B cell (primary cell): ENCODE measurements around the gene SCARB1. TPM values are rescaled to one million over a fixed set of nuclear protein-coding genes. Genes with fewer than 3 reads are reported as not detected.

Experiments
- ATAC-seq: fragments of 200-7000 bp; cut with Tn5 transposase; one replicate; pipeline ENCODE4 v1.10.0; 2021; ENCODE audit warnings: low read depth, mild to moderate bottlenecking, moderate number of reproducible peaks, moderate library complexity
- CTCF ChIA-PET: fragments of 350-600 bp; sonication (Branson Sonifier 250); formaldehyde crosslinking; loops from one replicate; lab custom pipeline; 2021; ENCODE audit warnings: antibody characterized with exemption, inconsistent platforms; lab: Charles Lee
- POLR2A ChIA-PET: fragments of 350-600 bp; sonication (Branson Sonifier 250); formaldehyde crosslinking; loops from one replicate; lab custom pipeline; 2021; ENCODE audit warnings: antibody characterized with exemption; lab: Charles Lee
- DNase-seq: peaks from one replicate; pipeline ENCODE4 v3.0.0; 2013
- H2AFZ ChIP-seq: 2 replicates; pipeline ENCODE4 v1.6.1; 2012; ENCODE audit warnings: mild to moderate bottlenecking, low read depth, low read length; ENCODE audit not compliant: insufficient read depth, poor library complexity, severe bottlenecking
- H3K27ac ChIP-seq, 2 donors: 1 replicate in 1 of 2; 2 replicates in 1 of 2; pipeline ENCODE4 v1.5.1; 2012 to 2013; ENCODE audit warnings: low read length in 2 of 2, mild to moderate bottlenecking in 2 of 2, moderate library complexity in 1 of 2
- H3K27me3 ChIP-seq, 4 experiments: fragments of 200-600 bp in 1 of 4; sonication (generic) in 1 of 4; replicated peaks in 1 of 4; 1 replicate in 2 of 4; 2 replicates in 2 of 4; pipeline versions ENCODE4 v1.6.1 to v1.7.0; 2013 to 2016; ENCODE audit warnings: low read length in 3 of 4, mild to moderate bottlenecking in 2 of 4, mixed read lengths in 1 of 4, moderate library complexity in 1 of 4; ENCODE audit not compliant: insufficient read depth in 4 of 4, control insufficient read depth in 3 of 4; ENCODE audit errors: control extremely low read depth in 1 of 4
- H3K36me3 ChIP-seq, 2 experiments: replicated peaks in 1 of 2; 1 replicate in 1 of 2; 2 replicates in 1 of 2; pipeline versions ENCODE4 v1.6.1 to v1.7.1; 2013; ENCODE audit warnings: low read length in 1 of 2; ENCODE audit not compliant: insufficient read depth in 2 of 2, control insufficient read depth in 1 of 2; ENCODE audit errors: control extremely low read depth in 1 of 2, extremely low read depth in 1 of 2
- H3K4me1 ChIP-seq, 2 donors: fragments of 200-600 bp in 1 of 2; sonication (generic) in 1 of 2; 1 replicate in 1 of 2; 2 replicates in 1 of 2; pipeline versions ENCODE4 v1.5.1 to v1.6.1; 2013 to 2017; ENCODE audit warnings: low read length in 2 of 2; ENCODE audit not compliant: control insufficient read depth in 2 of 2, insufficient read depth in 2 of 2
- H3K4me2 ChIP-seq: replicated peaks from 2 replicates; pipeline ENCODE3; 2012; ENCODE audit warnings: mild to moderate bottlenecking, low read depth, low read length; ENCODE audit not compliant: poor library complexity, severe bottlenecking
- H3K4me3 ChIP-seq, 5 experiments: fragments of 200-600 bp in 1 of 5; sonication (generic) in 1 of 5; 1 replicate in 3 of 5; 2 replicates in 2 of 5; pipeline versions ENCODE4 v1.5.1 to v1.7.0; 2011 to 2016; ENCODE audit warnings: low read length in 4 of 5, mild to moderate bottlenecking in 4 of 5, low read depth in 2 of 5, control low read depth in 1 of 5, moderate library complexity in 1 of 5; ENCODE audit not compliant: insufficient read depth in 1 of 5; ENCODE audit errors: control extremely low read depth in 1 of 5, extremely low read depth in 1 of 5
- H3K79me2 ChIP-seq: fragments of 200-600 bp; sonication (generic); one replicate; pipeline ENCODE4 v1.6.0; 2016; ENCODE audit warnings: low read length; ENCODE audit not compliant: control insufficient read depth, insufficient read depth
- H3K9ac ChIP-seq: fragments of 200-600 bp; sonication (generic); 2 replicates; pipeline ENCODE4 v1.6.1; 2017; ENCODE audit warnings: mild to moderate bottlenecking, low read length, moderate library complexity
- H3K9me3 ChIP-seq, 3 donors: one replicate each; pipeline versions ENCODE4 v1.6.1 to v1.7.1; 2013; ENCODE audit warnings: low read length in 2 of 3; ENCODE audit not compliant: control insufficient read depth in 2 of 3, insufficient read depth in 1 of 3; ENCODE audit errors: control extremely low read depth in 1 of 3
- H4K20me1 ChIP-seq: 2 replicates; pipeline ENCODE4 v1.6.0; 2012; ENCODE audit warnings: mild to moderate bottlenecking, low read length; ENCODE audit not compliant: insufficient read depth, control insufficient read depth, poor library complexity, severe bottlenecking
- H3K27ac Mint-ChIP-seq: one replicate; pipeline ENCODE4 v1.8.0; 2021; ENCODE audit warnings: mixed read lengths
- H3K27me3 Mint-ChIP-seq: one replicate; pipeline ENCODE4 v1.8.0; 2021; ENCODE audit warnings: mixed read lengths
- H3K4me1 Mint-ChIP-seq: one replicate; pipeline ENCODE4 v1.8.0; 2021; ENCODE audit warnings: mixed read lengths
- H3K4me3 Mint-ChIP-seq: one replicate; pipeline ENCODE4 v1.8.0; 2021; ENCODE audit warnings: mixed read lengths
- H3K9me3 Mint-ChIP-seq: one replicate; pipeline ENCODE4 v1.8.0; 2022; ENCODE audit warnings: mixed read lengths; ENCODE audit not compliant: insufficient read depth
- EZH2 ChIP-seq: IDR thresholded peaks from 2 replicates; pipeline ENCODE4 v1.6.1; 2012; ENCODE audit warnings: borderline replicate concordance, low read depth, mild to moderate bottlenecking, moderate library complexity, low read length; ENCODE audit not compliant: insufficient read depth, poor library complexity, severe bottlenecking
- WGBS: methylation state at CpG from one replicate; pipeline ENCODE4 v1.1.5; 2013; ENCODE audit warnings: missing lambda C conversion rate; ENCODE audit not compliant: insufficient coverage; 5-methylcytosine and 5-hydroxymethylcytosine counted together
- intact Hi-C: fragments of 100-400 bp; cut with micrococcal nuclease; formaldehyde crosslinking; loops from one replicate; pipeline ENCODE4 v1.10.0; 2022
- polyA plus RNA-seq: library from polyadenylated mRNA; depleted of rRNA; stranded (reverse); fragments of >200 nt; gene quantifications from 2 replicates; pipeline ENCODE4 v1.2.3, GENCODE V29; 2012
- total RNA-seq, 2 donors: library from RNA; stranded (reverse); fragments of 120-200 nt in 1 of 2; gene quantifications; 1 replicate in 1 of 2; 2 replicates in 1 of 2; pipeline versions ENCODE4 v1.2.3 to v1.2.4, GENCODE V29; 2013 to 2022
- TF ChIP-seq, protein P1 (sequence below): fragments of 200-600 bp; IDR thresholded peaks from one replicate; pipeline ENCODE4 v1.8.0; 2022; ENCODE audit warnings: antibody characterized with exemption, mild to moderate bottlenecking

The SCARB1 gene
- total and polyA plus RNA-seq, 2 donors (not counting 1 experiment from before 2014, with no cell fraction given), result 26.8 to 30.7 TPM

DNA sequence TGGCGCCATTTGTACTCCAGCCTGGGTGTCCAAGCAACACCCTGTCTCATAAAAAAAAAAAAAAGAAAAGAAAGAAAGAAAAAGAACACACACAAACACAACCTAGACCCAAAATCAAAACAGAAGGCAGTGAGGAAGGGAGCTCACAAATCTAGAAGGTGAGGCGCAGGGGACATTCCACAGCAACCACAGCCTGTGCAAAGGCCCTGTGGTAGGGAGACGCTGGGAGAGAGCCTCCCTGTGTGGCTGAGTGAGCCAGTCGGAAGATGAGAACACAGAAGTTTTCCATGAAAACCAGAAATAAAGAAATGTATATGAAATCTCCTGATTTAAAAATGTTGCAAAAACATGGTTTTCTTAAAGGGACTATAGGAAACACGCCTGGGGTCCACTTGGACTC is 44.6 kb downstream of the SCARB1 start:
- Mint-ChIP-seq H3K9me3 (no peaks in the 10 kb centered on the region), H3K4me1 (no peaks in the 10 kb centered on the region), H3K4me3 (no peak overlapping the region), H3K27me3 (no peaks in the 10 kb centered on the region), H3K27ac (no peak overlapping the region)
- WGBS, result 75% methylated on average over 2 of the region's 5 CpGs
- Histone ChIP-seq H3K4me2 (no peak overlapping the region), H3K27ac (no peak overlapping the region), H3K9ac (no peak overlapping the region), H3K4me1 (no peaks in the 10 kb centered on the region), H3K27me3 (no peaks in the 10 kb centered on the region), H3K79me2 (peaks cover 44% of the 10 kb centered on the region), H2AFZ (no peak overlapping the region), H3K9me3 (no peaks in the 10 kb centered on the region), H4K20me1 (no peaks in the 10 kb centered on the region), H3K36me3 (peaks cover 1 to 5% of the 10 kb centered on the region in 2 experiments), H3K4me3 (no peak overlapping the region)
- intact Hi-C loops, result no loop called here
- DNase-seq, result no peak
- POLR2A ChIA-PET, result no interaction called here
- TF ChIP-seq, protein P1, sequence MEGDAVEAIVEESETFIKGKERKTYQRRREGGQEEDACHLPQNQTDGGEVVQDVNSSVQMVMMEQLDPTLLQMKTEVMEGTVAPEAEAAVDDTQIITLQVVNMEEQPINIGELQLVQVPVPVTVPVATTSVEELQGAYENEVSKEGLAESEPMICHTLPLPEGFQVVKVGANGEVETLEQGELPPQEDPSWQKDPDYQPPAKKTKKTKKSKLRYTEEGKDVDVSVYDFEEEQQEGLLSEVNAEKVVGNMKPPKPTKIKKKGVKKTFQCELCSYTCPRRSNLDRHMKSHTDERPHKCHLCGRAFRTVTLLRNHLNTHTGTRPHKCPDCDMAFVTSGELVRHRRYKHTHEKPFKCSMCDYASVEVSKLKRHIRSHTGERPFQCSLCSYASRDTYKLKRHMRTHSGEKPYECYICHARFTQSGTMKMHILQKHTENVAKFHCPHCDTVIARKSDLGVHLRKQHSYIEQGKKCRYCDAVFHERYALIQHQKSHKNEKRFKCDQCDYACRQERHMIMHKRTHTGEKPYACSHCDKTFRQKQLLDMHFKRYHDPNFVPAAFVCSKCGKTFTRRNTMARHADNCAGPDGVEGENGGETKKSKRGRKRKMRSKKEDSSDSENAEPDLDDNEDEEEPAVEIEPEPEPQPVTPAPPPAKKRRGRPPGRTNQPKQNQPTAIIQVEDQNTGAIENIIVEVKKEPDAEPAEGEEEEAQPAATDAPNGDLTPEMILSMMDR, result no peak
- TF ChIP-seq EZH2, result no peak
- CTCF ChIA-PET, result interaction anchor here (1.1 kb wide), 1 partner anchor 88 kb away, joined by 3 read pairs; no protein-coding TSS in a partner anchor
- ATAC-seq, result no peak

DNA sequence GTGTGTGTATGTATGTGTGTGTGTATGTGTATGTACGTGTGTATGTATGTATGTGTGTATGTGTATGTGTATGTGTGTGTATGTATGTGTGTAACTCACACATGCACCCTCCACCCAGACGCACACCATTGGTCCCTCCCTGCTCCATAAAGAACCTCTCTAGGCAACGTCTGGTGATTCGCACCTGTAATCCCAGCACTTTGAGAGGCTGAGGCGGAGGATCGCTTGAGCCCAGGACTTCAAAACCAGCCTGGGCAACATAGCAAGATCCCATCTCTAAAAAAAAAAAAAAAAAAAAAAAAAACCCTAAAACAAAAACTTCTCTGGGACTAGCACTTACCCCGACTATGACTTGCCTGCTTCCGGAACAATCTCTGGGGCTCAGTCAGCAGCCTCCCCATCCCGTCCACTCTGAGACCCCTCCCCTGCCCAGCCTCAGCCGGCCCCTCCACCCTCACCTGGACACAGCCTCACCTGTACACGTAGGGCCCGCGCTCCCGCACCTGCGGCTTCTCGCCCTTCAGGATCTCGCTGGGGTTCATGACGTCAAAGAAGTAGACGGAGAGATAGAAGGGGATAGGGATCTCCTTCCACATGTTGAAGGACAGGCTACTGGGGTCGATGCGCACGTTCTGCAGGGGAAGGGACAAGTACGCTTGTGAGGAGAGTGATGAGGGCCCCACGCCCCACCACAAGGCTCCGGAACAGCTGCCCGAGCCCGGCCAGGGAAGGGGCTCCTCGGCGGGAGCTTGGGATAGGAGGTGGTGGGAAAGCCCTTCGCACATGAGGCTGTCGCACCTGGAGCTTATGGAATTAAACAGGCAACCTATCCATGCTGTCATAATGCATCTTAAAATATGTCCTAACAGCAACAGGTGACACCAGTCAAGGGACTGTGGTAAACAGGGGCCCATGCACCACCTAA is 46.3 kb downstream of the SCARB1 start:
- no peaks in the 10 kb centered on the region for H3K27me3 Mint-ChIP-seq
- DNase-seq (no peak), ATAC-seq (no peak)

More for the DNA sequence above, 46.3 kb downstream of the SCARB1 start:
- Mint-ChIP-seq H3K9me3 (no peaks in the 10 kb centered on the region), H3K4me1 (no peaks in the 10 kb centered on the region), H3K27ac (no peak overlapping the region), H3K4me3 (no peak overlapping the region)
- Histone ChIP-seq H2AFZ (no peak overlapping the region), H3K9me3 (peaks cover 0 to 4% (median 0%) of the 10 kb centered on the region in 3 donors), H3K4me1 (no peaks in the 10 kb centered on the region), H3K27me3 (no peaks in the 10 kb centered on the region), H3K27ac (no peak overlapping the region), H3K79me2 (peaks cover 41% of the 10 kb centered on the region), H3K9ac (no peak overlapping the region), H3K36me3 (peaks cover 2 to 13% of the 10 kb centered on the region in 2 experiments), H4K20me1 (no peaks in the 10 kb centered on the region), H3K4me3 (no peak overlapping the region), H3K4me2 (no peak overlapping the region)
- ChIA-PET CTCF (no interaction called here), POLR2A (no interaction called here)
- over 99% methylated on average over 26 of the region's 31 CpGs for WGBS
- intact Hi-C loops, result no loop called here
- no peak for TF ChIP-seq EZH2
- TF ChIP-seq, protein P1, result no peak
